K562 (cell line): Measurements from ENCODE around the gene ATP5F1D. TPM values are rescaled to one million over a fixed set of nuclear protein-coding genes. Genes with fewer than 3 reads are reported as not detected.

Experiments
- ATF7 ChIP-seq: fragments of 450-650 bp; IDR thresholded peaks from 2 replicates; pipeline ENCODE4 v1.7.1; 2014; ENCODE audit warnings: mild to moderate bottlenecking, moderate library complexity
- DIDO1 ChIP-seq: fragments of 450-650 bp; IDR thresholded peaks from 2 replicates; pipeline ENCODE4 v1.6.1; 2016; ENCODE audit warnings: low read depth, missing biosample characterization, missing genetic modification characterization
- FOS ChIP-seq: IDR thresholded peaks from 3 replicates; pipeline ENCODE4 v1.6.1; 2011; ENCODE audit not compliant: insufficient read length; ENCODE audit errors: extremely low read depth
- HMGXB4 ChIP-seq: sonication (generic); formaldehyde crosslinking; IDR thresholded peaks from 2 replicates; pipeline ENCODE4 v1.8.1; 2023; ENCODE audit warnings: mild to moderate bottlenecking, missing genetic modification reagents
- NBN ChIP-seq: fragments of 450-650 bp; IDR thresholded peaks from 2 replicates; pipeline ENCODE4 v1.6.1; 2016; ENCODE audit warnings: low read depth, mild to moderate bottlenecking
- NUFIP1 ChIP-seq: fragments of 450-650 bp; IDR thresholded peaks from 2 replicates; pipeline ENCODE4 v1.6.1; 2018; ENCODE audit not compliant: partially characterized antibody
- POLR2AphosphoS2 ChIP-seq: IDR thresholded peaks from 2 replicates; pipeline ENCODE4 v1.6.1; 2012; ENCODE audit warnings: low read length, improper control_type of control experiment
- POLR2AphosphoS5 ChIP-seq: IDR thresholded peaks from 2 replicates; pipeline ENCODE4 v1.6.1; 2011; ENCODE audit warnings: mild to moderate bottlenecking, low read depth, low read length, moderate library complexity; ENCODE audit not compliant: control insufficient read depth, insufficient read depth
- PREB ChIP-seq: sonication (generic); formaldehyde crosslinking; IDR thresholded peaks from 2 replicates; pipeline ENCODE4 v1.8.1; 2023; ENCODE audit warnings: mild to moderate bottlenecking, missing genetic modification reagents
- RBFOX2 ChIP-seq: fragments of 200-400 bp; formaldehyde crosslinking; IDR thresholded peaks from 2 replicates; pipeline ENCODE4 v1.6.1; 2017; ENCODE audit warnings: low read depth, mild to moderate bottlenecking, low read length, moderate library complexity
- RHOXF2B ChIP-seq: fragments of 250-450 bp; sonication (Bioruptor Pico); conservative IDR thresholded peaks from 2 replicates; pipeline ENCODE4 v1.5.1; 2021
- RNF2 ChIP-seq: sonication (generic); IDR thresholded peaks from 2 replicates; pipeline ENCODE4 v1.6.1; 2016
- TCF7L2 ChIP-seq: fragments of 150-350 bp; IDR thresholded peaks from 2 replicates; pipeline ENCODE4 v1.6.1; 2016; ENCODE audit warnings: low read depth, mild to moderate bottlenecking, low read length, moderate library complexity
- TRIM25 ChIP-seq: fragments of 450-650 bp; IDR thresholded peaks from 2 replicates; pipeline ENCODE4 v1.7.0; 2016; ENCODE audit warnings: borderline replicate concordance
- XRCC5 ChIP-seq: fragments of 200-400 bp; formaldehyde crosslinking; IDR thresholded peaks from 2 replicates; pipeline ENCODE4 v1.6.1; 2017; ENCODE audit warnings: low read depth, mild to moderate bottlenecking, low read length
- ZBED1 ChIP-seq: IDR thresholded peaks from 2 replicates; pipeline ENCODE4 v1.6.1; 2014
- ZNF282 ChIP-seq: sonication (generic); formaldehyde crosslinking; IDR thresholded peaks from 2 replicates; pipeline ENCODE4 v1.8.1; 2023; ENCODE audit warnings: missing genetic modification reagents
- ZNF707 ChIP-seq: fragments of 250-450 bp; sonication (Bioruptor Pico); conservative IDR thresholded peaks from 2 replicates; pipeline ENCODE4 v1.8.0; 2022; ENCODE audit warnings: inconsistent platforms, mild to moderate bottlenecking, moderate library complexity
- polyA plus RNA-seq, 8 experiments: library from polyadenylated mRNA; depleted of rRNA in 4 of 8; stranded (reverse) in 5 of 8; unstranded in 3 of 8; fragments of >200 nt; fragmentation: Nextera tagmentation in 2 of 8; fragmentation: Illumina TruSeq in 1 of 8; extraction: Ambion mirVana in 2 of 8; extraction: Trizol in 1 of 8; gene quantifications; 2 replicates each; pipeline versions ENCODE4 v1.2.1 to v1.2.3, GENCODE V29; 2011 to 2014; ENCODE audit warnings: inconsistent platforms in 1 of 8, missing spikeins in 1 of 8
- total RNA-seq, 7 experiments: library from RNA; depleted of rRNA in 6 of 7; stranded (reverse); fragments of >200 nt in 6 of 7; fragmentation: Illumina TruSeq in 2 of 7; extraction: Trizol in 2 of 7; gene quantifications; 2 replicates each; pipeline versions ENCODE4 v1.2.1 to v1.2.3, GENCODE V29; 2011 to 2021; ENCODE audit warnings: low replicate concordance in 1 of 7
- TF ChIP-seq, protein P1 (sequence below): sonication (generic); formaldehyde crosslinking; IDR thresholded peaks from 2 replicates; pipeline ENCODE4 v1.8.1; 2022; ENCODE audit warnings: missing genetic modification reagents
- TF ChIP-seq, protein P2 (sequence below), 2 experiments: IDR thresholded peaks; 2 replicates each; pipeline ENCODE4 v1.6.1; 2012; ENCODE audit warnings: improper control_type of control experiment in 2 of 2, low read depth in 2 of 2, low read length in 2 of 2, borderline replicate concordance in 1 of 2

Gene ATP5F1D
- total and polyA plus RNA-seq, 9 of the 15 experiments (the other 6 are each of a cell fraction or from before 2014, with no cell fraction given): 3.9 to 409 (median 36.8) TPM

GRCh38 chr19:1270213-1270853 is 28.8 kb downstream of the ATP5F1D start (continued):
- TF ChIP-seq, protein P1, sequence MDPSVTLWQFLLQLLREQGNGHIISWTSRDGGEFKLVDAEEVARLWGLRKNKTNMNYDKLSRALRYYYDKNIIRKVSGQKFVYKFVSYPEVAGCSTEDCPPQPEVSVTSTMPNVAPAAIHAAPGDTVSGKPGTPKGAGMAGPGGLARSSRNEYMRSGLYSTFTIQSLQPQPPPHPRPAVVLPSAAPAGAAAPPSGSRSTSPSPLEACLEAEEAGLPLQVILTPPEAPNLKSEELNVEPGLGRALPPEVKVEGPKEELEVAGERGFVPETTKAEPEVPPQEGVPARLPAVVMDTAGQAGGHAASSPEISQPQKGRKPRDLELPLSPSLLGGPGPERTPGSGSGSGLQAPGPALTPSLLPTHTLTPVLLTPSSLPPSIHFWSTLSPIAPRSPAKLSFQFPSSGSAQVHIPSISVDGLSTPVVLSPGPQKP: no peak
- TF ChIP-seq XRCC5 (peak; percentile 49; the same call in 1 of the 2 replicates), PREB (CRISPR knock-in tag) (0 out of 2 replicates have a peak, but pooled peaks have one; percentile 73), FOS (no peak), ZNF707 (CRISPR knock-in tag) (no peak), ZNF282 (CRISPR knock-in tag) (no peak), DIDO1 (tag) (no peak), RNF2 (no peak), ATF7 (no peak), POLR2AphosphoS5 (no peak), ZBED1 (0 out of 2 replicates have a peak, but pooled peaks have one; percentile 11), POLR2AphosphoS2 (no peak; the same call in 1 of the 2 replicates), NBN (no peak), NUFIP1 (peak; percentile 24), RBFOX2 (no peak), HMGXB4 (no peak), TRIM25 (no peak), RHOXF2B (CRISPR knock-in tag) (no peak), TCF7L2 (no peak)
- TF ChIP-seq, protein P2, sequence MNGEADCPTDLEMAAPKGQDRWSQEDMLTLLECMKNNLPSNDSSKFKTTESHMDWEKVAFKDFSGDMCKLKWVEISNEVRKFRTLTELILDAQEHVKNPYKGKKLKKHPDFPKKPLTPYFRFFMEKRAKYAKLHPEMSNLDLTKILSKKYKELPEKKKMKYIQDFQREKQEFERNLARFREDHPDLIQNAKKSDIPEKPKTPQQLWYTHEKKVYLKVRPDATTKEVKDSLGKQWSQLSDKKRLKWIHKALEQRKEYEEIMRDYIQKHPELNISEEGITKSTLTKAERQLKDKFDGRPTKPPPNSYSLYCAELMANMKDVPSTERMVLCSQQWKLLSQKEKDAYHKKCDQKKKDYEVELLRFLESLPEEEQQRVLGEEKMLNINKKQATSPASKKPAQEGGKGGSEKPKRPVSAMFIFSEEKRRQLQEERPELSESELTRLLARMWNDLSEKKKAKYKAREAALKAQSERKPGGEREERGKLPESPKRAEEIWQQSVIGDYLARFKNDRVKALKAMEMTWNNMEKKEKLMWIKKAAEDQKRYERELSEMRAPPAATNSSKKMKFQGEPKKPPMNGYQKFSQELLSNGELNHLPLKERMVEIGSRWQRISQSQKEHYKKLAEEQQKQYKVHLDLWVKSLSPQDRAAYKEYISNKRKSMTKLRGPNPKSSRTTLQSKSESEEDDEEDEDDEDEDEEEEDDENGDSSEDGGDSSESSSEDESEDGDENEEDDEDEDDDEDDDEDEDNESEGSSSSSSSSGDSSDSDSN (IDR thresholded peaks at IDR 0.05; ENCODE audit: borderline replicate concordance in 1 of 2, low read depth in 2 of 2, low read length in 2 of 2): no peak
